ENCODE data around the gene SLC44A3. TPM values are rescaled to one million over a fixed set of nuclear protein-coding genes. Genes with fewer than 3 reads are reported as not detected.

SLC44A3 gene
- total and polyA plus RNA-seq, 2 of the 13 experiments (the other 11 are each of a cell fraction or from before 2014, with no cell fraction given), result 6.8 to 14.1 TPM

DNA sequence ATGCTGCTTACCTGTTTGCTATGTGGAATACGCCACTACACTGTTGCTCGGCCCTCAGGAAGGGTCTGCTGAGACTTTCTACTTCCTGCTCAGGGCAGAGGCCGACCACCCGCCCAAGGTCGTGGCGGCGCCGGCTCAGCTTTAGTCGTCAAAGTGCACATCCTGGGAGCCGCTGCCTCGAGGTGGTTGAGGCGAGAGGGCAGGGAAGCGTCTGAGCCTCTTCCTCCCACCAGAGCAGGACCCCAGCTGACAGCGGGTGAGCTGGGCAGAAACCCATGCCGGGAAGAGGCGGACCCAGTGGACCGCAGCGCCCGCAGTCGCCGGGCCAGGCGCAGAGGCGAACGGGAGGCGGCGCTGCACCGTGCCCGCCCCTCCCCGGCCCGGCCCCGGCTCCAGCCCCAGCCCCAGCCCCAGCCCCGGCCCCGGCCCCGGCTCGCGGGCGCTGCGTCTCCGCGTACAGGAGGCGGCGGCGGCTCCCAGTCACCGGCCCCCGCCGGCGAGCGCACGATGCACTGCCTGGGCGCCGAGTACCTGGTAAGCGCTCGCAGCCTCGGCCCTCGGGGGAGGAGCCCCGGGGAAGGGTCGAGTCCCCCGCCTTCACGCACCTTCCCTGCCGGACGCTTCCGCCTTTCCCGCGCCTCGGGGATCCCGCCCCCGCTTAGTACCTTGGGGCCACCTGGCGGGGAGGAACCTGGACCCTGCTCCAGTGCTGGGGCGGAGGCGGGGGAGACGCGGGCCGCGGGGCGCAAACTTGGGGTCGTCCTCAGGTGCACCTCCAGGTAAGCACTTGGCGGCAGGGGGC, at the start of gene SLC44A3 (continued):
- TF ChIP-seq, protein P1, sequence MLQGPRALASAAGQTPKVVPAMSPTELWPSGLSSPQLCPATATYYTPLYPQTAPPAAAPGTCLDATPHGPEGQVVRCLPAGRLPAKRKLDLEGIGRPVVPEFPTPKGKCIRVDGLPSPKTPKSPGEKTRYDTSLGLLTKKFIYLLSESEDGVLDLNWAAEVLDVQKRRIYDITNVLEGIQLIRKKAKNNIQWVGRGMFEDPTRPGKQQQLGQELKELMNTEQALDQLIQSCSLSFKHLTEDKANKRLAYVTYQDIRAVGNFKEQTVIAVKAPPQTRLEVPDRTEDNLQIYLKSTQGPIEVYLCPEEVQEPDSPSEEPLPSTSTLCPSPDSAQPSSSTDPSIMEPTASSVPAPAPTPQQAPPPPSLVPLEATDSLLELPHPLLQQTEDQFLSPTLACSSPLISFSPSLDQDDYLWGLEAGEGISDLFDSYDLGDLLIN (CRISPR knock-in tag; IDR thresholded peaks at IDR 0.05; ENCODE audit: borderline replicate concordance), result no peak
- no peak for TF ChIP-seq ATM (IDR thresholded peaks at IDR 0.05; ENCODE audit: borderline replicate concordance)
- 0 out of 2 replicates have a peak, but pooled peaks have one; percentile 38 for TF ChIP-seq ZNF749 (CRISPR knock-in tag; IDR thresholded peaks at IDR 0.05; ENCODE audit: borderline replicate concordance)
- TF ChIP-seq, protein P2, sequence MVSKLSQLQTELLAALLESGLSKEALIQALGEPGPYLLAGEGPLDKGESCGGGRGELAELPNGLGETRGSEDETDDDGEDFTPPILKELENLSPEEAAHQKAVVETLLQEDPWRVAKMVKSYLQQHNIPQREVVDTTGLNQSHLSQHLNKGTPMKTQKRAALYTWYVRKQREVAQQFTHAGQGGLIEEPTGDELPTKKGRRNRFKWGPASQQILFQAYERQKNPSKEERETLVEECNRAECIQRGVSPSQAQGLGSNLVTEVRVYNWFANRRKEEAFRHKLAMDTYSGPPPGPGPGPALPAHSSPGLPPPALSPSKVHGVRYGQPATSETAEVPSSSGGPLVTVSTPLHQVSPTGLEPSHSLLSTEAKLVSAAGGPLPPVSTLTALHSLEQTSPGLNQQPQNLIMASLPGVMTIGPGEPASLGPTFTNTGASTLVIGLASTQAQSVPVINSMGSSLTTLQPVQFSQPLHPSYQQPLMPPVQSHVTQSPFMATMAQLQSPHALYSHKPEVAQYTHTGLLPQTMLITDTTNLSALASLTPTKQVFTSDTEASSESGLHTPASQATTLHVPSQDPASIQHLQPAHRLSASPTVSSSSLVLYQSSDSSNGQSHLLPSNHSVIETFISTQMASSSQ (IDR thresholded peaks at IDR 0.05; ENCODE audit: low read depth), result no peak
- TF ChIP-seq, protein P2 (CRISPR knock-in tag; IDR thresholded peaks at IDR 0.05; ENCODE audit: borderline replicate concordance), result no peak
- no peak for TF ChIP-seq ZNF282 (IDR thresholded peaks at IDR 0.05; ENCODE audit: partially characterized antibody)
- no peak for TF ChIP-seq GATA4 (IDR thresholded peaks at IDR 0.05; ENCODE audit: borderline replicate concordance, low read depth)
- no peak for TF ChIP-seq RCOR2 (CRISPR knock-in tag; IDR thresholded peaks at IDR 0.05)
- TF ChIP-seq PAX8 (CRISPR knock-in tag; IDR thresholded peaks at IDR 0.05; ENCODE audit: borderline replicate concordance), result peak; percentile 21; the same call in 1 of the 2 replicates
- no peak for TF ChIP-seq ZNF468 (CRISPR knock-in tag; IDR thresholded peaks at IDR 0.05)
- TF ChIP-seq MLLT10 (CRISPR knock-in tag; IDR thresholded peaks at IDR 0.05), result no peak
- TF ChIP-seq REL (CRISPR knock-in tag; conservative IDR thresholded peaks at IDR 0.05), result no peak
- TF ChIP-seq, protein P3, sequence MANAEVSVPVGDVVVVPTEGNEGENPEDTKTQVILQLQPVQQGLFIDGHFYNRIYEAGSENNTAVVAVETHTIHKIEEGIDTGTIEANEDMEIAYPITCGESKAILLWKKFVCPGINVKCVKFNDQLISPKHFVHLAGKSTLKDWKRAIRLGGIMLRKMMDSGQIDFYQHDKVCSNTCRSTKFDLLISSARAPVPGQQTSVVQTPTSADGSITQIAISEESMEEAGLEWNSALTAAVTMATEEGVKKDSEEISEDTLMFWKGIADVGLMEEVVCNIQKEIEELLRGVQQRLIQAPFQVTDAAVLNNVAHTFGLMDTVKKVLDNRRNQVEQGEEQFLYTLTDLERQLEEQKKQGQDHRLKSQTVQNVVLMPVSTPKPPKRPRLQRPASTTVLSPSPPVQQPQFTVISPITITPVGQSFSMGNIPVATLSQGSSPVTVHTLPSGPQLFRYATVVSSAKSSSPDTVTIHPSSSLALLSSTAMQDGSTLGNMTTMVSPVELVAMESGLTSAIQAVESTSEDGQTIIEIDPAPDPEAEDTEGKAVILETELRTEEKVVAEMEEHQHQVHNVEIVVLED (CRISPR knock-in tag; IDR thresholded peaks at IDR 0.05; ENCODE audit: borderline replicate concordance), result no peak
- TF ChIP-seq ZNF460 (CRISPR knock-in tag; IDR thresholded peaks at IDR 0.05; ENCODE audit: borderline replicate concordance), result no peak
- TF ChIP-seq, protein P4, sequence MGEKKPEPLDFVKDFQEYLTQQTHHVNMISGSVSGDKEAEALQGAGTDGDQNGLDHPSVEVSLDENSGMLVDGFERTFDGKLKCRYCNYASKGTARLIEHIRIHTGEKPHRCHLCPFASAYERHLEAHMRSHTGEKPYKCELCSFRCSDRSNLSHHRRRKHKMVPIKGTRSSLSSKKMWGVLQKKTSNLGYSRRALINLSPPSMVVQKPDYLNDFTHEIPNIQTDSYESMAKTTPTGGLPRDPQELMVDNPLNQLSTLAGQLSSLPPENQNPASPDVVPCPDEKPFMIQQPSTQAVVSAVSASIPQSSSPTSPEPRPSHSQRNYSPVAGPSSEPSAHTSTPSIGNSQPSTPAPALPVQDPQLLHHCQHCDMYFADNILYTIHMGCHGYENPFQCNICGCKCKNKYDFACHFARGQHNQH (CRISPR knock-in tag; IDR thresholded peaks at IDR 0.05), result no peak
- no peak for TF ChIP-seq ZNF354B (CRISPR knock-in tag; IDR thresholded peaks at IDR 0.05)
- peak; percentile 91; the same call in 1 of the 2 replicates for TF ChIP-seq ZNF333 (CRISPR knock-in tag; IDR thresholded peaks at IDR 0.05; ENCODE audit: borderline replicate concordance)
- no peak for TF ChIP-seq FOXC1 (CRISPR knock-in tag; IDR thresholded peaks at IDR 0.05; ENCODE audit: borderline replicate concordance)
- TF ChIP-seq RFXANK (CRISPR knock-in tag; IDR thresholded peaks at IDR 0.05), result no peak
- TF ChIP-seq, protein P5, sequence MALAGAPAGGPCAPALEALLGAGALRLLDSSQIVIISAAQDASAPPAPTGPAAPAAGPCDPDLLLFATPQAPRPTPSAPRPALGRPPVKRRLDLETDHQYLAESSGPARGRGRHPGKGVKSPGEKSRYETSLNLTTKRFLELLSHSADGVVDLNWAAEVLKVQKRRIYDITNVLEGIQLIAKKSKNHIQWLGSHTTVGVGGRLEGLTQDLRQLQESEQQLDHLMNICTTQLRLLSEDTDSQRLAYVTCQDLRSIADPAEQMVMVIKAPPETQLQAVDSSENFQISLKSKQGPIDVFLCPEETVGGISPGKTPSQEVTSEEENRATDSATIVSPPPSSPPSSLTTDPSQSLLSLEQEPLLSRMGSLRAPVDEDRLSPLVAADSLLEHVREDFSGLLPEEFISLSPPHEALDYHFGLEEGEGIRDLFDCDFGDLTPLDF (CRISPR knock-in tag; IDR thresholded peaks at IDR 0.05), result no peak; the same call in 1 of the 2 replicates
- no peak for TF ChIP-seq SIN3B (IDR thresholded peaks at IDR 0.05; ENCODE audit: low read length)

Data from HepG2 (cell line).